CD4-positive, alpha-beta T cell treated with Interleukin-6 for 4 hours (primary cell): Measurements from ENCODE around the gene LDB2.
"Not testable (repeated sequence)": the region's sequence is repeated elsewhere in the genome, so short reads cannot be mapped to it uniquely, and the experiment has no call there.

ENCODE experiments used
- DNase-seq: peaks from one replicate; pipeline ENCODE4 v3.0.0-alpha.2; 2020; ENCODE audit warnings: mixed read lengths

Gene LDB2

GRCh38 chr4:16590797-16591196 lies 307.6 kb downstream of the LDB2 start:
- DNase-seq: no peak

- no peak for DNase-seq
These were observed 309.8 kb downstream of the LDB2 start for GRCh38 chr4:16588651-16589050.

- DNase-seq: no peak
These were observed 310.3 kb downstream of the LDB2 start for GRCh38 chr4:16588149-16588548.

GRCh38 chr4:16585053-16585452 lies 313.4 kb downstream of the LDB2 start:
- no peak for DNase-seq

GRCh38 chr4:16583764-16584163 lies 314.7 kb downstream of the LDB2 start:
- no peak for DNase-seq

GRCh38 chr4:16582526-16582925 lies 315.9 kb downstream of the LDB2 start:
- no peak for DNase-seq

GRCh38 chr4:16582036-16582435 lies 316.4 kb downstream of the LDB2 start:
- no peak for DNase-seq

- no peak for DNase-seq
These were observed 317.3 kb downstream of the LDB2 start for GRCh38 chr4:16581117-16581516.

- DNase-seq: no peak
These were observed 317.9 kb downstream of the LDB2 start for GRCh38 chr4:16580514-16580913.

- DNase-seq: no peak
These were observed 318.6 kb downstream of the LDB2 start for GRCh38 chr4:16579866-16580265.

- DNase-seq: no peak
These were observed 321.3 kb downstream of the LDB2 start for GRCh38 chr4:16577177-16577576.

GRCh38 chr4:16574981-16575380 lies 323.5 kb downstream of the LDB2 start:
- DNase-seq: no peak

GRCh38 chr4:16573739-16574138 lies 324.7 kb downstream of the LDB2 start:
- no peak for DNase-seq

GRCh38 chr4:16573206-16573605 lies 325.2 kb downstream of the LDB2 start:
- no peak for DNase-seq

- DNase-seq: no peak
These were observed 325.8 kb downstream of the LDB2 start for GRCh38 chr4:16572631-16573030.

- DNase-seq: no peak
These were observed 326.3 kb downstream of the LDB2 start for GRCh38 chr4:16572161-16572560.

GRCh38 chr4:16569790-16570189 lies 328.7 kb downstream of the LDB2 start:
- DNase-seq: no peak

- DNase-seq: not testable (repeated sequence)
These were observed 341.1 kb downstream of the LDB2 start for GRCh38 chr4:16557316-16557715.

- no peak for DNase-seq
These were observed 343.3 kb downstream of the LDB2 start for GRCh38 chr4:16555156-16555555.

- no peak for DNase-seq
These were observed 347.9 kb downstream of the LDB2 start for GRCh38 chr4:16550531-16550930.

- DNase-seq: no peak
These were observed 352.8 kb downstream of the LDB2 start for GRCh38 chr4:16545656-16546055.

GRCh38 chr4:16544869-16545268 lies 353.6 kb downstream of the LDB2 start:
- DNase-seq: no peak

GRCh38 chr4:16544251-16544721 lies 354.2 kb downstream of the LDB2 start:
- no peak for DNase-seq

GRCh38 chr4:16537926-16538325 lies 360.5 kb downstream of the LDB2 start:
- DNase-seq: no peak

GRCh38 chr4:16532240-16532970 lies 366.0 kb downstream of the LDB2 start:
- no peak for DNase-seq
